Measurements from ENCODE around the gene CD2. TPM values are rescaled to one million over a fixed set of nuclear protein-coding genes. Genes with fewer than 3 reads are reported as not detected.
A peak's percentile ranks its signal among the peaks of the same experiment; 100 is the strongest.

Gene CD2
- total and polyA plus RNA-seq, 3 experiments from 2014 or later, result 353 to 440 (median 364) TPM

DNA sequence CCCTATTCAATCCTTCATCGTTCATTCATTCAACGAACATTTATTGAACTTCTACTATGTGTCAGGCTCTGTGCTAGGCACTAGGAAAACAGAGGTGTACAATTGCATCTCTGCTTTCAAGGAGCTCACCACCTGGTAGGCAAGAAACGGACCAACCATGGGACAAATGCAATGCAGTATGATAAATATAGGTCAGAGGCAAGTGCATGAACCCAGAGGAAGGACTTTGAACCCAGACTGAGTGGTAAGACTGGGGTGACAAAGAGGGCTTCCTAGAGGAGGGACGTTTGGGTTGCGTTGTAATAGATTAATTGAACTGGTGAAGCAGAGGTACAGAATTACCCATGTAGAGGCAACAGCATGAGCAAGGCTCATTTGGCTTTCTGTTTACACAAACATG lies 16.4 kb downstream of the CD2 start:
- H3K4me3 ChIP-seq (ENCODE audit: low read length), result peak overlapping the region; percentile 41
- H3K27ac Mint-ChIP-seq, result peak overlapping the region; percentile 86 to 100 (median 98)
- H3K27me3 Mint-ChIP-seq, result no peaks in the 10 kb centered on the region
- H3K4me3 Mint-ChIP-seq, result peak overlapping the region; percentile 34 to 97 (median 82)
- peaks cover 26 to 59% (median 33%) of the 10 kb centered on the region in 3 donors for H3K36me3 Mint-ChIP-seq
- ChIA-PET POLR2A (interaction anchor here (0.7 to 12.4 kb wide), 8 partner anchors 9 to 289 kb away, joined by 3 to 233 read pairs (median 18); partner anchors contain the start of genes CD2 and TTF2), CTCF (interaction anchor here (1.0 to 14.4 kb wide), 10 partner anchors 10 to 289 kb away, joined by 3 to 169 read pairs (median 8); partner anchors contain the start of genes CD2 and TTF2)
- peaks cover 78 to 81% (median 80%) of the 10 kb centered on the region in 3 donors for H3K4me1 Mint-ChIP-seq
- peaks cover 0 to 4% (median 0%) of the 10 kb centered on the region in 5 donors for H3K9me3 Mint-ChIP-seq
- DNase-seq, result no peak
- H3K27me3 ChIP-seq (ENCODE audit: insufficient read depth, low read length, poor library complexity, severe bottlenecking), result no peaks in the 10 kb centered on the region
- H3K36me3 ChIP-seq (ENCODE audit: insufficient read depth, low read length), result peaks cover 28% of the 10 kb centered on the region
- H3K27ac ChIP-seq (ENCODE audit: low read depth, low read length), result peak overlapping the region; percentile 40
- H3K4me1 ChIP-seq (ENCODE audit: insufficient read depth, low read length), result peaks cover 77% of the 10 kb centered on the region
- no peaks in the 10 kb centered on the region for H3K9me3 ChIP-seq (ENCODE audit: low read length)

DNA sequence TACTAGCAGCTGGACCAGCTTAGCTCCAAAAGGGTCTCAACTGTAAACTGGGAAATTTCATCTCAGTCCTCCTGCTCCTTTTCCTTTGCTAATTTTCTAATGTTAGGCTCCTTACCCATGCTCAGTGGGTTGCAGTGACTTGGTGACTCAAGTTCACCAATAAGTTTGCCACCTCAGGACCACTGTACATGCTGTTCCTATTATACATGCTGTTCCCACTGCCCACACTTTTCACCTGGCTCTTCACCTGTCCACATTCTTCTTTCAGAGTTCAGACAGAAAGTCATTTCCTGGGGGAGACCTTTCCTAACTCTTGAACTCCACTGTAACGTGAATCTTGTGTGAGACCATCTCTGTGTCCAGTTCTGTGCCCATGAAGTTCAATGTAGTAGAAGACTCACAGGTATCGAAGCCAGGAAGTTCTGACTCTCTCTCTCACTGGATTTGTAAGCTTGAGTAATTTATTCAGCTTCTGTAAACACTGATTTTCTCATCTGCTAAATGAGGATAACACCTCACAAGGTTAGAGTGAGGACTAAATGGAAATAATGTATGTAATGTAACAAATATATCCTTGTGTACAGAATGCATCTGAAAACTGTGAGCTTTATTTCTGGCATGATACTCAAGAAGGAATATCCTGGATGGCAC lies 17.9 kb downstream of the CD2 start:
- Histone ChIP-seq H3K9me3 (ENCODE audit: low read length) (no peaks in the 10 kb centered on the region), H3K4me1 (ENCODE audit: insufficient read depth, low read length) (peaks cover 62% of the 10 kb centered on the region), H3K4me3 (ENCODE audit: low read length) (no peak overlapping the region), H3K27me3 (ENCODE audit: insufficient read depth, low read length, poor library complexity, severe bottlenecking) (no peaks in the 10 kb centered on the region), H3K27ac (ENCODE audit: low read depth, low read length) (no peak overlapping the region), H3K36me3 (ENCODE audit: insufficient read depth, low read length) (peaks cover 19% of the 10 kb centered on the region)
- peak overlapping the region; percentile 10 to 100 (median 98) for H3K27ac Mint-ChIP-seq
- peaks cover 0 to 4% (median 0%) of the 10 kb centered on the region in 5 donors for H3K9me3 Mint-ChIP-seq
- peak overlapping the region in 5 of 7 donors; percentile 1 to 89 (median 27) for H3K4me3 Mint-ChIP-seq
- no peaks in the 10 kb centered on the region for H3K27me3 Mint-ChIP-seq
- ChIA-PET POLR2A (interaction anchor here (1.4 to 12.4 kb wide), 4 partner anchors 9 to 44 kb away, joined by 4 to 233 read pairs (median 95); partner anchors contain the start of gene CD2), CTCF (interaction anchor here (0.9 to 14.4 kb wide), 6 partner anchors 17 to 47 kb away, joined by 3 to 169 read pairs (median 18); partner anchors contain the start of gene CD2)
- peaks cover 23 to 50% (median 28%) of the 10 kb centered on the region in 3 donors for H3K36me3 Mint-ChIP-seq
- no peak for DNase-seq
- H3K4me1 Mint-ChIP-seq, result peaks cover 65 to 74% (median 66%) of the 10 kb centered on the region in 3 donors

DNA sequence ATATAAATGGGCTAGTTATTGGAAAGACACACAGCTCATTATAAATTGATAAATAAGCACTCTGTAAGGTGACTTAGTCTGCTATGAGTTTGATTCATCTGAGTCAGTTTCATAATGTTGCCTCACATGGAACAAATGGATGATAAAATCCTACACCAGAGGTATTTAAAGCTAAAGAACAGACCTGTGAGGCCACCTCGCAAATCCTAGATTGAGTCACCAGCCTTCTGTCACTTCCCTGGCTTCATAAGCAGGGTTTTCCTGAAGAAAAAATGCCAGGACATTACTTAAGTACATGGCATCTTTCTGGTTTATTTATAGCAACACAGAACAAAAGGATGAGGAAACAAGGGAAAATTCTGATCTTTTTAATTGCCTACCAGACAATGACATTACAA lies 18.4 kb downstream of the CD2 start:
- H3K36me3 ChIP-seq (ENCODE audit: insufficient read depth, low read length), result peaks cover 18% of the 10 kb centered on the region
- H3K4me1 ChIP-seq (ENCODE audit: insufficient read depth, low read length), result peaks cover 60% of the 10 kb centered on the region
- Mint-ChIP-seq H3K9me3 (peaks cover 0 to 4% (median 0%) of the 10 kb centered on the region in 5 donors), H3K4me3 (peak overlapping the region in 5 of 7 donors; percentile 11 to 89 (median 49)), H3K36me3 (peaks cover 21 to 48% (median 28%) of the 10 kb centered on the region in 3 donors), H3K27ac (peak overlapping the region in 7 of 8 donors; percentile 54 to 100 (median 98)), H3K4me1 (peaks cover 65 to 74% (median 66%) of the 10 kb centered on the region in 3 donors), H3K27me3 (no peaks in the 10 kb centered on the region)
- H3K4me3 ChIP-seq (ENCODE audit: low read length), result no peak overlapping the region
- no peaks in the 10 kb centered on the region for H3K9me3 ChIP-seq (ENCODE audit: low read length)
- no peaks in the 10 kb centered on the region for H3K27me3 ChIP-seq (ENCODE audit: insufficient read depth, low read length, poor library complexity, severe bottlenecking)
- ChIA-PET POLR2A (interaction anchor here (1.4 to 12.4 kb wide), 3 partner anchors 10 to 33 kb away, joined by 4 to 233 read pairs (median 165); partner anchors contain the start of gene CD2), CTCF (interaction anchor here (0.9 to 14.4 kb wide), 5 partner anchors 19 to 48 kb away, joined by 3 to 169 read pairs (median 4); partner anchors contain the start of gene CD2)
- no peak for DNase-seq
- H3K27ac ChIP-seq (ENCODE audit: low read depth, low read length), result no peak overlapping the region

DNA sequence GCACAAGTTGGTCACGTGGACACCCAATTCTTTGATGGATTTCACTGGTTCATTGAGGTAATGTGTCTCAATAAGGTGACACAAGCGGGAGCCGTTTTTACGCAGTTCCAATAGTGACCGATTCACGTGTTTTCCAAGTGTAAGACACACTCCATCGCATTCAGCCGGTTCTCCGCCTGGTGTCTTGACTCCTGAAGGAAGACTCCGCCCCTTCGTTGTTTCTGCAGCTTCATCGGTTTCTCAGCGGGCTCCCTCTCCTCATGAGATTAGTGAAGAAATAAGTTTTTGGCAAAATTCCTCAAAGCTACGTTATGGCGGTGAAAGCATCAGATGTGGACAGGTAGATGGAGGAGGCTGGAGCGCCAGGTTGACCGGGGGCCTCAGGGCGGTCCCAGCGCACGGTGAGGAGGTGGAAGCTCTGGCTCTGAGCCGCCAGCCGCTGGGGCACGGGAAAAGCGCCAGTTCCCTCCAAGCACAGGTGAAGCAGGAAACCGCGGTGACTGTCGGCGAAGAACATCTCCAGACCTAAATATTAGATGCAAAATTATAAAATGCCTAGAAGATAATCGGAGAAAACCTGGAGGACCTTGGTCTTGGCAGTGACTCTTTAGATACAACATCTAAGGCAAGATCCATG lies 21.0 kb downstream of the CD2 start:
- H3K36me3 Mint-ChIP-seq, result peaks cover 6 to 33% (median 16%) of the 10 kb centered on the region in 3 donors
- H3K4me1 Mint-ChIP-seq, result peaks cover 51 to 61% (median 53%) of the 10 kb centered on the region in 3 donors
- CTCF ChIA-PET, result interaction anchor here (1.2 to 14.4 kb wide), 2 partner anchors 28 to 35 kb away, joined by 3 to 169 read pairs; no protein-coding TSS in a partner anchor
- H3K9me3 ChIP-seq (ENCODE audit: low read length), result no peaks in the 10 kb centered on the region
- H3K27me3 Mint-ChIP-seq, result no peaks in the 10 kb centered on the region
- H3K36me3 ChIP-seq (ENCODE audit: insufficient read depth, low read length), result no peaks in the 10 kb centered on the region
- H3K4me3 ChIP-seq (ENCODE audit: low read length), result no peak overlapping the region
- H3K27ac ChIP-seq (ENCODE audit: low read depth, low read length), result no peak overlapping the region
- DNase-seq, result no peak
- POLR2A ChIA-PET, result interaction anchor here (1.1 kb wide), 1 partner anchor 28 kb away, joined by 3 read pairs; no protein-coding TSS in a partner anchor
- H3K4me3 Mint-ChIP-seq, result peak overlapping the region; percentile 42 to 79 (median 76)
- peaks cover 45% of the 10 kb centered on the region for H3K4me1 ChIP-seq (ENCODE audit: insufficient read depth, low read length)
- H3K9me3 Mint-ChIP-seq, result peaks cover 0 to 4% (median 0%) of the 10 kb centered on the region in 5 donors
- H3K27ac Mint-ChIP-seq, result peak overlapping the region in 6 of 8 donors; percentile 24 to 76 (median 44)
- H3K27me3 ChIP-seq (ENCODE audit: insufficient read depth, low read length, poor library complexity, severe bottlenecking), result no peaks in the 10 kb centered on the region

DNA sequence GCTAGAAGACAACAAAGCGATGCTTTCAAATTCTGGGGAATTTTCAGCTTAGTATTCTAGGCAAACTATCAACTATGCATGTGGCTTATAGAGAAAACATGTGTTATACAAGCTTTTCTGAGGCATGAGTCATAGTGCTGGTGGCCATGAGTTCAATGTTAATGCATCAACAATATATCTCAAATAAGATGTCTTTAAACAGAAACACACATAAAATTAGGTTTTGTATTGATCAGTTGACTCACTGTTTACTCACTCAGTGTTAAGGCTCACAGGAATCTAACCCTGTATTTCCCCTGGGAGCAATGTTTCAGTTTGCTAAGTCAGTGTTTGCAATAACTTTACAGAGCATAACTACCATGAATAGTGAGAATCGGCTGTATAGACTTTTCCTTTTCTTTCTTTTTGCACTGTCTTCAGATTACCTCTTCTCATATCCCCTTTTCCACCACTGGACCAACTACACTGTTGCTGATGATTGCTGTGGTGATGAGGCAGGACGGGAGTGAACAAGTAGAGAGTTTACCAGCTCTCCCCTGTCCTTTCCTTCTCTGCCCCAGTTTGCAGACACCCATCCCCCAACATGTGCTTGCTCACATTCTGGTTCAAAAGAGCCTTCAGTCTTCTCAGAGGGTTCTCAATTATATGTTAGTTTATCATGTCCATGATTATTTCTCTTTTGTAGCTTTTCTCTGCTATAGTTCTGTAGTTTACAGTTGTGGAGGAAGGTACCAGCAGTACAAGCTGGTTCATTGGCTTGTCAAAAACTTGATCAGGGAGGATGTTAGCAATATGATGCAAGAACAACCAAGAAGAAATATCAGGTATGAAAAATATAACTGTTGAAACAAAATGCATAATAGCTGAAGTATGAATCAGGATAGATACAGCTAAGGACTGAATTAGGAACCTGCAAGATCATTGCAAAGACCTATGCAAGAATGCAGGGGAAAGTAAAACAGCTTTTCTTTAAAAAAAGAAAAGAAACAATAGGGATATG lies 23.9 kb downstream of the CD2 start:
- Histone ChIP-seq H3K4me1 (ENCODE audit: insufficient read depth, low read length) (peaks cover 16% of the 10 kb centered on the region), H3K36me3 (ENCODE audit: insufficient read depth, low read length) (no peaks in the 10 kb centered on the region), H3K4me3 (ENCODE audit: low read length) (no peak overlapping the region), H3K27ac (ENCODE audit: low read depth, low read length) (no peak overlapping the region), H3K9me3 (ENCODE audit: low read length) (no peaks in the 10 kb centered on the region), H3K27me3 (ENCODE audit: insufficient read depth, low read length, poor library complexity, severe bottlenecking) (no peaks in the 10 kb centered on the region)
- POLR2A ChIA-PET, result interaction anchor here (1.1 kb wide), 1 partner anchor 8 kb away, joined by 4 read pairs; no protein-coding TSS in a partner anchor
- Mint-ChIP-seq H3K9me3 (peaks cover 0 to 4% (median 0%) of the 10 kb centered on the region in 5 donors), H3K4me3 (peak overlapping the region in 5 of 7 donors; percentile 8 to 59 (median 9)), H3K36me3 (peaks cover 6 to 40% (median 14%) of the 10 kb centered on the region in 3 donors), H3K27ac (peak overlapping the region in 4 of 8 donors; percentile 6 to 73 (median 36)), H3K4me1 (peaks cover 24 to 43% (median 33%) of the 10 kb centered on the region in 3 donors), H3K27me3 (no peaks in the 10 kb centered on the region)
- no peak for DNase-seq
- CTCF ChIA-PET, result interaction anchor here (0.6 to 1.4 kb wide), 2 partner anchors 8 to 39 kb away, joined by 3 to 5 read pairs; no protein-coding TSS in a partner anchor

DNA sequence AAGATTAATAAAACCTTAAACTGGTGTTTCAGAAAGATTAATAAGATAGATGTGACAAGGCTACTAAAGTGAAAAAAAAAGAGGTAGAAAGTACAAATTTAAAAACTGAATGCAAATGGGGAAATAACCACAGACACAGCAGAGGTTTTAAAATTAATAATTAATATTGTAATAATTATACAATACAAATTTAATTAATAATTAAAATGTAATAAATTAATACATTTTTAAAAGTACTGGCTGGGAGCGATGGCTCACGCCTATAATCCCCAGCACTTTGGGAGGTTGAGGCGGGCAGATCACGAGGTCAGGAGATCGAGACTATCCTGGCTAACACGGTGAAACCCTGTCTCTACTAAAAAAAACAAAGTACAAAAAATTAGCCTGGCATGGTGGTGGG lies 26.8 kb downstream of the CD2 start:
- no peak for DNase-seq
- Histone ChIP-seq H3K27ac (ENCODE audit: low read depth, low read length) (no peak overlapping the region), H3K4me3 (ENCODE audit: low read length) (no peak overlapping the region), H3K36me3 (ENCODE audit: insufficient read depth, low read length) (no peaks in the 10 kb centered on the region), H3K9me3 (ENCODE audit: low read length) (no peaks in the 10 kb centered on the region), H3K4me1 (ENCODE audit: insufficient read depth, low read length) (peaks cover 13% of the 10 kb centered on the region), H3K27me3 (ENCODE audit: insufficient read depth, low read length, poor library complexity, severe bottlenecking) (no peaks in the 10 kb centered on the region)
- ChIA-PET POLR2A (interaction anchor here (0.7 to 1.0 kb wide), 3 partner anchors 10 to 835 kb away, joined by 3 to 8 read pairs (median 4); no protein-coding TSS in a partner anchor), CTCF (interaction anchor here (1.5 to 1.7 kb wide), 2 partner anchors 11 to 35 kb away, joined by 4 to 7 read pairs; no protein-coding TSS in a partner anchor)
- Mint-ChIP-seq H3K36me3 (peaks cover 3 to 29% (median 10%) of the 10 kb centered on the region in 3 donors), H3K27ac (no peak overlapping the region), H3K9me3 (peaks cover 0 to 5% (median 3%) of the 10 kb centered on the region in 5 donors), H3K4me1 (peaks cover 23 to 52% (median 42%) of the 10 kb centered on the region in 3 donors), H3K4me3 (no peak overlapping the region), H3K27me3 (no peaks in the 10 kb centered on the region)

DNA sequence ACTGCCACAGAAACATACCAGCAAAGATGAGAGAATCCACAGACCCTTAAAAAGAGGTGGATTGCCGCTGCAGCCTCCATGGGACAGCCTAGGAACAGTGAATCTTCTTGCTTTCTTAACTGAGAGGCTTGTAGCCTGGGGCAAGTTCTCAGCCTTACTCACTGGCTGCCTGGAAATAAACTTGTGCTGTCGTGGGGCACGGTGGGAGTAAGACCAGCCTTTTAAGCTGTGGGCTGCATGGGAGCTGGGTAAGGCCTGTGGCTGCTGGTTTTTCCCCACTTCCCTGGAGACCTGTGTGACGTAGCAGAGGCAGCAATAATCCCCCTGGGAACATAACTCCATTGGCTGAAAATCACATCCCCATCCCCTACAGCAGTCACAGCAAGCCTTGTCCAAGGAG lies 30.8 kb downstream of the CD2 start:
- Mint-ChIP-seq H3K4me3 (peak overlapping the region in 2 of 7 donors; percentile 17 to 54), H3K27ac (peak overlapping the region in 2 of 8 donors; percentile 69 to 72), H3K4me1 (peaks cover 42 to 62% (median 60%) of the 10 kb centered on the region in 3 donors), H3K9me3 (peaks cover 0 to 12% (median 9%) of the 10 kb centered on the region in 5 donors), H3K36me3 (peaks cover 8 to 19% (median 15%) of the 10 kb centered on the region in 3 donors), H3K27me3 (no peaks in the 10 kb centered on the region)
- no peaks in the 10 kb centered on the region for H3K9me3 ChIP-seq (ENCODE audit: low read length)
- H3K27me3 ChIP-seq (ENCODE audit: insufficient read depth, low read length, poor library complexity, severe bottlenecking), result no peaks in the 10 kb centered on the region
- H3K27ac ChIP-seq (ENCODE audit: low read depth, low read length), result no peak overlapping the region
- no peaks in the 10 kb centered on the region for H3K36me3 ChIP-seq (ENCODE audit: insufficient read depth, low read length)
- DNase-seq, result no peak
- H3K4me3 ChIP-seq (ENCODE audit: low read length), result no peak overlapping the region
- ChIA-PET POLR2A (no interaction called here), CTCF (no interaction called here)
- H3K4me1 ChIP-seq (ENCODE audit: insufficient read depth, low read length), result no peaks in the 10 kb centered on the region

All from CD8-positive, alpha-beta memory T cell (primary cell).